Hypothalamus (tissue), 51 donors: ENCODE results near the gene LARP4.
"Not testable (repeated sequence)": the region's sequence is repeated elsewhere in the genome, so short reads cannot be mapped to it uniquely, and the experiment has no call there.

ENCODE experiments used
- DNase-seq, 51 donors: peaks; one replicate each; lab custom pipeline; 2025; lab: John Stamatoyannopoulos, UW

The LARP4 gene

DNA sequence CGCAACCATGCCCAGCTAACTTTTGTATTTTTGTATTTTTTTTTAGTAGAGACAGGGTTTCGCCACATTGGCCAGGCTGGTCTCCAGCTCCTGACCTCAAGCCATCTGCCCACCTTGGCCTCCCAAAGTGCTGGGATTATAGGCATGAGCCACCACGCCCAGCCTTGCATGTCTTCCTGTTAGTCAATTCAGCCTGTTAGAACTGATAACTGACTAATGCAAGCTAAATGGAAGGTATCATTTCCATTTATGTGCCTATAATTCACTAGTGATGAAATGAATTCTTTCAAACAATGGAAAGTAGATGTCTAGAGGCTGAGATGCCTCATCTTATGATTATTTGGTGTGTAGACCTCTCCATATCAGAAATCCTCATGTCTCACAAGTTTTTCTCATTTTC is 66.8 kb downstream of the LARP4 start:
- no peak for DNase-seq

DNA sequence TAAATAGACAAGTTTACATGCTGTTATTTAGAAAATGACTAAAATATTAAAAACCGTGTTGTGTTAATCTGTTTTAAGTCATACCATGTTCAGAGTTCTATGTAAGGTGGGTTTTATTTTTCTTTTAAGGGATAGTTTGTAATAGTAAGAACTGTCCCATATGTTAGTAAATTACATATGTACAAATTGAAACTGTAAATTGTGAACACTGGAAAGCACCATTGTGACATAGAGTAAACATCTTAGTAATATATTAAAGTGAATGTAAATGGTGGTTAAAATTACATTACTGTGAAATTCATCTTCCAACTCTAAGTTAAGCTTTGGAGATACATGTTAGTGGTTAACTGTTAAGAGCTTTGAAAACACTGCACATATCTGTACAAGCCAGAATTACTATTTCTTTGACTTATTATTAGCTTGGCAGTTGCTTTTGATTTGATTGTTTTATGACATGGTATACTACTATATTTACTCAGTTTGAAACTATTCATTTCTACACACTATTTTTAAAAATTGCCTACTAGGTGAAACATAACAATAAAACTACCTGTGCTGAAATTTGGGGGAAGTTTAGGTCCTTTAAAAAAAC is 76.7 kb downstream of the LARP4 start:
- DNase-seq: no peak

DNA sequence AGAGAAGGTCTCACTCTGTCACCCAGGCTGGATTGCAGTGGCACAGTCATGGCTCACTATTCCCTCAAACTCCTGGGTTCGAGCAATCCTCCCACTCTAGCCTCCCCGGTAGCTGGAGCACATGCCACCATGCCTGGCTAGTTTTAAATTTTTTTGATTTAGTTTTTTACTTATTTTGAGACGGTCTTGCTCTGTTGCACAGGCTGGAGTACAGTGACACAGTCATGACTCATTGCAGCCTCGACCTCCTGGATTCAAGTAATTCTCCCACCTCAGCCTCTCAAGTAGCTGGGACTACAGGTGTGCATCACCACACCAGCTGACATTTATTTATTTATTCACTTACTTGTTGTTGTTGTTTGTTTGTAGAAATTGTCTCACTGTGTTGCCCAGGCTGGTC is 81.9 kb downstream of the LARP4 start:
- DNase-seq: no peak

- DNase-seq: no peak
Measured at GRCh38 chr12:50483488-50483887, 82.8 kb downstream of the LARP4 start.

DNA sequence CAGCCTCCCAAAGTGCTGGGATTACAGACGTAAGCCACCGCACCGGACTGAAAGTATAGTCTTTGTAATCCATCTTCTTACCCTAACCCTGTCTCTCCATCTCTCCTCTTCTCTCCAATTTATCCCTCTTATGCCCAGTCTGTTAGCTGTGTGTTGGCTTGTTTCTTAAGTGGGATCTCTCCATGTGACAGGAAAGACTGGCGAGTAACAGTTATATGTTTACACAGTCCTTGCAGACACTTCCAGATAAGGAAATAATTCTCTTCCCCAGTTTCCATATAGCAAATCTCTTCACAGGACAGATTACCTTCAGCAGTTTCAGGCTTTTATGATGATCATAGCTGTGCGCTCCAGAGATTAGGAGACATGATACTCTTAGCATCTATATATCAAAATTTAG is 88.1 kb downstream of the LARP4 start:
- DNase-seq: no peak

- DNase-seq: not testable (repeated sequence)
Measured at GRCh38 chr12:50498119-50498518, 97.4 kb downstream of the LARP4 start.

GRCh38 chr12:50504798-50505674 is 104.4 kb downstream of the LARP4 start, which contains the start of gene DIP2B:
TSS of gene DIP2B (plus strand) at chr12:50504985. CDS start at chr12:50505141, 156 bp downstream.
- DNase-seq: peak; percentile 30 to 96 (median 88)

GRCh38 chr12:50505675-50506530 is 105.2 kb downstream of the LARP4 start:
- DNase-seq: peak in 41 of 51 donors; percentile 14 to 93 (median 59)

- DNase-seq: peak in 2 of 51 donors; percentile 23 to 74
Measured at GRCh38 chr12:50506753-50507473, 106.2 kb downstream of the LARP4 start.

DNA sequence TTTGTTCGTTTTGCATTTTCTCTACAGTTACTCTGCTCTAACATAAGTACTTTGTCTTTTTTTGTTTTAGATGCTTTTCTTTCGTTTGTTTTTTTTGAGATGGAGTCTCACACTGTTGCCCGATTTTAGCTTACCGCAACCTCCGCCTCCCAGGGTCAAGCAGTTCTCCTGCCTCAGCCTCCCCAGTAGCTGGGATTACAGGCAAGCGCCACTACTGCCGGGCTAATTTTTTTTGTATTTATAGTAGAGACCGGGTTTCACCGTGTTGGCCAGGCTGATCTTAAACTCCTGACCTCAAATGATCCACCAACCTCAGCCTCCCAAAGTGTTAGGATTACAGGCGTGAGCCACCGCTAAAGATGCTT is 106.8 kb downstream of the LARP4 start:
- DNase-seq: no peak

- DNase-seq: peak in 10 of 51 donors; percentile 8 to 39 (median 18)
Measured at GRCh38 chr12:50507930-50508329, 107.2 kb downstream of the LARP4 start.

DNA sequence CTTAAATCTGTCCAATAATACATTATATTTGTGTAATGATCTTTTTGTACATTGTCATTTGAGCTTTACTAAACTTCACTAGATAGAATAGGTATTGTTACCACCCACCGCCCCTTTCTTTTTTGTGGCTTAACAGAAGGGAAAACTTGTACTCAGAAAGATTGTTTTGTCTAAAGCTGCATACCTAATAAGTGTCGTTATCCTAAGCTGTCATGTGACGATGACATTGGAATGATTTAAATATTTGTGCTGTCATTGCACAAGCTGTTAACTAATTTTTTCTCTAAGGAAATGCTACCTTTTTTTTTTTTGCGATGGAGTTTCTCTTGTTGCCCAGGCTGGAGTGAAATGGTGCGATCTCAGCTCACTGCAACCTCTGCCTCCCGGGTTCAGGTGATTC is 107.7 kb downstream of the LARP4 start:
- DNase-seq: no peak

DNA sequence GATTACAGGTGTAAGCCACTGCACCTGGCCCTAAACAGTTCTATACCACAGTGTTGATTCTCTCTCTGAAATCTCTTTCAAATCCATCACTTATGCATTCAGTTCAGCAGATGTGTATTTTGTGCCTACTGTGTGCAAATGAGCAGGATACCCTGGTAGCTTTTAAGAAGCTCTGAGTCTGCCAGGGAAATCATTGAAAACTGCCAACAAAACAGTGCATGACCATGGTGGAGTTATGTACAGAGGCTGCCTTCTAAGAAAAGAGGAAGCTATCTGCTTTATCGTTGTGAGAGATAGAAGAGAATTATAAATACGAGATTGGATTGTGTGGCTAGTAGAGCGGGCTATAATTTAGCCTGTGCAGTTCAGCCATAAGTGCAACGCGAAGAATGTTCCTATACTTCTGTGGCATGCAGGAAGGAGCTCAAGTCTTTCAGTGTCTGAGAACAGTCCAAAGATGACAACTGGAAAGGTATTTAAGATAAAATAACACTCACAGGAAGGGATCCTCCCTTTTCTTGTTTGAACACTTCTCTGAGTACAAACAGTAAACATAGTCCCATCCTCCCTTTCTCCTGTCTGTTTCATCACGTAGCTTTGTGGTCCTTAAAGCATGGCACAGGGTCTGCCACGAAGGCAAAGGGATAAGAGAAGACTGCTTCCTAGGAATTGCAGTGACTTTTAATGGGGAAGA is 108.4 kb downstream of the LARP4 start:
- DNase-seq: no peak

GRCh38 chr12:50514526-50515276 is 114.0 kb downstream of the LARP4 start:
- no peak for DNase-seq

GRCh38 chr12:50515587-50515986 is 114.9 kb downstream of the LARP4 start:
- DNase-seq: no peak

GRCh38 chr12:50517421-50518048 is 116.8 kb downstream of the LARP4 start:
- DNase-seq: no peak

GRCh38 chr12:50518090-50518489 is 117.4 kb downstream of the LARP4 start:
- no peak for DNase-seq

DNA sequence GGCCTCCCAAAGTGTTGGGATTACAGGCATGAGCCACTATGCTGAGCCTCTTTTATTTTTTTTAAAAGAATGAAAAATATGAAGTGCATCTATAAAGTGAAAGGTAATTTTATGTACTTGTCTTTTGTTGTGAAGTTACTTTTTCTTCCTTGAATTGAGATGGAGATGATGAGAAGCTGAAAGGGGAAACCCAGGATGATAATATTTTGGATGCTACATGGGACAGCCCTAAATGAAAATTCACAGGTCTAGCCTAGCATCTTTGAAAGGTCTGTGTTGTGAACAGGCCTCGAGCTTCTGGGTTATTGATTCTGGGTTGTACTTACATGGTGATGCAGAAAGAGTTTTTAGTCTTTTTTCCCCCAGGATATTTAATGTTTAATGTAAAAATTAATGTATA is 118.7 kb downstream of the LARP4 start:
- DNase-seq: no peak
